A549 (cell line): ENCODE data around the gene CPNE1. TPM values are rescaled to one million over a fixed set of nuclear protein-coding genes. Genes with fewer than 3 reads are reported as not detected.

ENCODE experiments used
- BHLHE40 ChIP-seq: IDR thresholded peaks from 2 replicates; pipeline ENCODE4 v1.6.1; 2012; ENCODE audit warnings: low read depth, low read length, inconsistent platforms
- CBX2 ChIP-seq: fragments of 200-600 bp; sonication (generic); IDR thresholded peaks from 2 replicates; pipeline ENCODE4 v1.6.1; 2016; ENCODE audit warnings: low read depth, mild to moderate bottlenecking, borderline replicate concordance
- CBX8 ChIP-seq: fragments of 200-600 bp; sonication (generic); IDR thresholded peaks from 2 replicates; pipeline ENCODE4 v1.6.1; 2016
- CHD2 ChIP-seq: fragments of 150-350 bp; IDR thresholded peaks from 2 replicates; pipeline ENCODE4 v1.6.1; 2014; ENCODE audit warnings: low read length; ENCODE audit not compliant: partially characterized antibody
- EHMT2 ChIP-seq: fragments of 200-600 bp; sonication (generic); IDR thresholded peaks from 2 replicates; pipeline ENCODE4 v1.6.1; 2016; ENCODE audit warnings: antibody characterized with exemption, low read depth, mild to moderate bottlenecking, moderate library complexity
- EP300 ChIP-seq, 2 experiments: fragments of >200 bp; sonication (Bioruptor Twin); formaldehyde crosslinking; IDR thresholded peaks; 2 replicates in 1 of 2; 3 replicates in 1 of 2; pipeline ENCODE4 v1.6.1; 2016 to 2017
- ESRRA ChIP-seq: fragments of 150-350 bp; IDR thresholded peaks from 2 replicates; pipeline ENCODE4 v1.6.1; 2014; ENCODE audit warnings: mild to moderate bottlenecking, low read length, borderline replicate concordance
- FOSL2 ChIP-seq, 2 experiments: fragments of 450-650 bp in 1 of 2; fragments of >200 bp in 1 of 2; sonication (Bioruptor Twin) in 1 of 2; formaldehyde crosslinking; IDR thresholded peaks; 2 replicates each; pipeline versions ENCODE4 v1.5.0 to v1.6.1; 2016 to 2020; ENCODE audit warnings: mild to moderate bottlenecking in 1 of 2, moderate library complexity in 1 of 2
- FOXS1 ChIP-seq: fragments of 250-450 bp; sonication (Bioruptor Pico); IDR thresholded peaks from 2 replicates; pipeline ENCODE4 v1.5.0; 2020; ENCODE audit warnings: mild to moderate bottlenecking, moderate library complexity
- HDAC2 ChIP-seq: fragments of 200-600 bp; sonication (generic); IDR thresholded peaks from 2 replicates; pipeline ENCODE4 v1.6.1; 2016
- HEYL ChIP-seq: fragments of 250-450 bp; sonication (Bioruptor Pico); IDR thresholded peaks from 2 replicates; pipeline ENCODE4 v1.8.0; 2021; ENCODE audit warnings: mild to moderate bottlenecking, moderate library complexity
- HOXA7 ChIP-seq: fragments of 250-450 bp; sonication (Bioruptor Pico); IDR thresholded peaks from 2 replicates; pipeline ENCODE4 v1.5.0; 2020; ENCODE audit warnings: mild to moderate bottlenecking, moderate library complexity
- HOXB13 ChIP-seq: fragments of 250-450 bp; sonication (Bioruptor Pico); IDR thresholded peaks from 2 replicates; pipeline ENCODE4 v1.5.0; 2020; ENCODE audit warnings: low read depth, mild to moderate bottlenecking, moderate library complexity
- HOXB5 ChIP-seq: fragments of 250-450 bp; sonication (Bioruptor Pico); IDR thresholded peaks from 2 replicates; pipeline ENCODE4 v1.5.0; 2020; ENCODE audit warnings: mild to moderate bottlenecking, moderate library complexity
- JUN ChIP-seq, 2 experiments: fragments of >200 bp; sonication (Bioruptor Twin); formaldehyde crosslinking; IDR thresholded peaks; 2 replicates in 1 of 2; 3 replicates in 1 of 2; pipeline ENCODE4 v1.6.1; 2016 to 2017
- MAFK ChIP-seq: fragments of 450-650 bp; IDR thresholded peaks from 2 replicates; pipeline ENCODE4 v1.6.1; 2014; ENCODE audit not compliant: partially characterized antibody
- MAZ ChIP-seq: fragments of 150-350 bp; IDR thresholded peaks from 2 replicates; pipeline ENCODE4 v1.6.1; 2014; ENCODE audit warnings: antibody characterized with exemption, low read depth, low read length, borderline replicate concordance
- POLR2A ChIP-seq: IDR thresholded peaks from 2 replicates; pipeline ENCODE4 v1.6.1; 2012; ENCODE audit warnings: mild to moderate bottlenecking, low read length
- POLR2AphosphoS2 ChIP-seq: conservative IDR thresholded peaks from 2 replicates; pipeline ENCODE4 v1.6.1; 2012; ENCODE audit warnings: low read length, improper control_type of control experiment, inconsistent platforms
- RARB ChIP-seq: fragments of 250-450 bp; sonication (Bioruptor Pico); IDR thresholded peaks from 2 replicates; pipeline ENCODE4 v1.8.0; 2021; ENCODE audit warnings: mild to moderate bottlenecking, moderate library complexity
- RFX5 ChIP-seq: fragments of 450-650 bp; IDR thresholded peaks from 2 replicates; pipeline ENCODE4 v1.7.1; 2014; ENCODE audit warnings: antibody characterized with exemption, mild to moderate bottlenecking, moderate library complexity
- RNF2 ChIP-seq: fragments of 200-600 bp; sonication (generic); IDR thresholded peaks from 2 replicates; pipeline ENCODE4 v1.6.1; 2016; ENCODE audit warnings: low read depth, mild to moderate bottlenecking, antibody characterized with exemption, moderate library complexity, borderline replicate concordance
- SREBF2 ChIP-seq: fragments of 450-650 bp; IDR thresholded peaks from 2 replicates; pipeline ENCODE4 v1.6.1; 2014; ENCODE audit warnings: mild to moderate bottlenecking, moderate library complexity
- ZFP36 ChIP-seq: fragments of 450-650 bp; IDR thresholded peaks from 2 replicates; pipeline ENCODE4 v1.6.1; 2014; ENCODE audit warnings: borderline replicate concordance; ENCODE audit not compliant: partially characterized antibody
- polyA plus RNA-seq, 4 experiments: library from polyadenylated mRNA; depleted of rRNA in 3 of 4; stranded (reverse); fragments of >200 nt; fragmentation: RNase III in 1 of 4; extraction: RNeasy Plus Mini Kit Qiagen cat#74134 plus additional on column Dnase treatment in 1 of 4; gene quantifications; 2 replicates in 3 of 4; 3 replicates in 1 of 4; pipeline ENCODE4 v1.2.3, GENCODE V29; 2011 to 2017
- TF ChIP-seq, protein P1 (sequence below): fragments of 250-450 bp; sonication (Bioruptor Pico); IDR thresholded peaks from 2 replicates; pipeline ENCODE4 v1.5.0; 2020; ENCODE audit warnings: low read depth, mild to moderate bottlenecking, moderate library complexity
- TF ChIP-seq, protein P2 (sequence below): fragments of >200 bp; sonication (Bioruptor Twin); formaldehyde crosslinking; IDR thresholded peaks from 3 replicates; pipeline ENCODE4 v1.5.1; 2016
- TF ChIP-seq, protein P3 (sequence below): fragments of 250-450 bp; sonication (Bioruptor Pico); IDR thresholded peaks from 2 replicates; pipeline ENCODE4 v1.5.0; 2021; ENCODE audit warnings: mild to moderate bottlenecking, moderate library complexity, borderline replicate concordance

Gene CPNE1
- polyA plus RNA-seq, 2 of the 4 experiments (the other 2 are of a cell fraction): 199 to 244 TPM

DNA sequence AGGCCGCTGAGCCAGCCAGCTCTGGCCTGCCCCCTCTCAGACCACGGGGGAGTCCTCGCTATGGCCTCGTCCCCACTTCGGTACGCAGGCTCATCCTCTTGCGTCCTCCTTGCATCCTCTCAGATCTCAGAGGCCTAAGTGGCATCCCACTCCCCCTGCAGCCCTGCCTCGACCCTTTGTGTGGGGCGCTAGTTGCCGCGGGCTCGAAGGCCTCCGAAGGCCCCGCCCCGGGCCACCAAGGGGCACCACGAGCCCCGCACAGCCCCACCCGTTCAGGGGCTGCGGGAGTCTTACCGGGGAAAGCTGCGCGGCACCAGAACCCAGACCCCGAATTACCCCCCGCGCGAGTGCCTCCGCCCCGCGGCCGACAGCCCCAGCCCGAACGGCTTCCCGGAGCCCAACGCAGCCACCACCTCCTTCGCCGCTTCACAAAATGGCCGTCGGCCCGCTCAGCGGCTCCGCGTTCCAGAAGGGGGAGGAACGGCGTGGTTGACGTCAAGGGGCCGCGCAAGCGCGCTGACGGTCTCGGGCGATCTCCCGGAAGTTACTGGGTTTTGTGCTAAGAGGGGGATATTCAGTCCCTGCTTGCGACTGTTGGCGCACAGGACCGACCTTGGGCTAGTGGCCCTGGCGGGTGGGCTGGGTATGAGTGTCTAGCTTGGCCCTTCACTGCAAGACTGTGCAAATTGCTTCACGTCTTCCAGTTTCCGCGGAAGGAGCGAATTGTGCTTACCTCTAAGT, at the start of gene CPNE1, which contains the start of gene RBM12 (continued):
- TF ChIP-seq, protein P1, sequence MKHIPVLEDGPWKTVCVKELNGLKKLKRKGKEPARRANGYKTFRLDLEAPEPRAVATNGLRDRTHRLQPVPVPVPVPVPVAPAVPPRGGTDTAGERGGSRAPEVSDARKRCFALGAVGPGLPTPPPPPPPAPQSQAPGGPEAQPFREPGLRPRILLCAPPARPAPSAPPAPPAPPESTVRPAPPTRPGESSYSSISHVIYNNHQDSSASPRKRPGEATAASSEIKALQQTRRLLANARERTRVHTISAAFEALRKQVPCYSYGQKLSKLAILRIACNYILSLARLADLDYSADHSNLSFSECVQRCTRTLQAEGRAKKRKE (CRISPR knock-in tag): no peak
- TF ChIP-seq, protein P2, sequence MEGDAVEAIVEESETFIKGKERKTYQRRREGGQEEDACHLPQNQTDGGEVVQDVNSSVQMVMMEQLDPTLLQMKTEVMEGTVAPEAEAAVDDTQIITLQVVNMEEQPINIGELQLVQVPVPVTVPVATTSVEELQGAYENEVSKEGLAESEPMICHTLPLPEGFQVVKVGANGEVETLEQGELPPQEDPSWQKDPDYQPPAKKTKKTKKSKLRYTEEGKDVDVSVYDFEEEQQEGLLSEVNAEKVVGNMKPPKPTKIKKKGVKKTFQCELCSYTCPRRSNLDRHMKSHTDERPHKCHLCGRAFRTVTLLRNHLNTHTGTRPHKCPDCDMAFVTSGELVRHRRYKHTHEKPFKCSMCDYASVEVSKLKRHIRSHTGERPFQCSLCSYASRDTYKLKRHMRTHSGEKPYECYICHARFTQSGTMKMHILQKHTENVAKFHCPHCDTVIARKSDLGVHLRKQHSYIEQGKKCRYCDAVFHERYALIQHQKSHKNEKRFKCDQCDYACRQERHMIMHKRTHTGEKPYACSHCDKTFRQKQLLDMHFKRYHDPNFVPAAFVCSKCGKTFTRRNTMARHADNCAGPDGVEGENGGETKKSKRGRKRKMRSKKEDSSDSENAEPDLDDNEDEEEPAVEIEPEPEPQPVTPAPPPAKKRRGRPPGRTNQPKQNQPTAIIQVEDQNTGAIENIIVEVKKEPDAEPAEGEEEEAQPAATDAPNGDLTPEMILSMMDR: no peak
- TF ChIP-seq MAZ: no peak
- TF ChIP-seq, protein P3, sequence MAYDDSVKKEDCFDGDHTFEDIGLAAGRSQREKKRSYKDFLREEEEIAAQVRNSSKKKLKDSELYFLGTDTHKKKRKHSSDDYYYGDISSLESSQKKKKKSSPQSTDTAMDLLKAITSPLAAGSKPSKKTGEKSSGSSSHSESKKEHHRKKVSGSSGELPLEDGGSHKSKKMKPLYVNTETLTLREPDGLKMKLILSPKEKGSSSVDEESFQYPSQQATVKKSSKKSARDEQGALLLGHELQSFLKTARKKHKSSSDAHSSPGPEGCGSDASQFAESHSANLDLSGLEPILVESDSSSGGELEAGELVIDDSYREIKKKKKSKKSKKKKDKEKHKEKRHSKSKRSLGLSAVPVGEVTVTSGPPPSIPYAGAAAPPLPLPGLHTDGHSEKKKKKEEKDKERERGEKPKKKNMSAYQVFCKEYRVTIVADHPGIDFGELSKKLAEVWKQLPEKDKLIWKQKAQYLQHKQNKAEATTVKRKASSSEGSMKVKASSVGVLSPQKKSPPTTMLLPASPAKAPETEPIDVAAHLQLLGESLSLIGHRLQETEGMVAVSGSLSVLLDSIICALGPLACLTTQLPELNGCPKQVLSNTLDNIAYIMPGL (CRISPR knock-in tag): peak; percentile 78; the same call in 1 of the 2 replicates
- TF ChIP-seq RARB (CRISPR knock-in tag): peak; percentile 3; the same call in 1 of the 2 replicates
- no peak for TF ChIP-seq BHLHE40
- no peak for TF ChIP-seq EP300 (IDR thresholded peaks at IDR 0.05)
- no peak for TF ChIP-seq CHD2
- TF ChIP-seq FOXS1 (CRISPR knock-in tag): no peak
- TF ChIP-seq HEYL (CRISPR knock-in tag): no peak
- no peak for TF ChIP-seq CBX8
- TF ChIP-seq FOSL2 (IDR thresholded peaks at IDR 0.05): no peak
- 0 out of 2 replicates have a peak, but pooled peaks have one; percentile 2 for TF ChIP-seq FOSL2 (CRISPR knock-in tag; IDR thresholded peaks at IDR 0.05)
- no peak for TF ChIP-seq CBX2
- TF ChIP-seq RFX5: no peak
- TF ChIP-seq POLR2A: peak; percentile 92
- no peak for TF ChIP-seq RNF2
- no peak for TF ChIP-seq ESRRA
- TF ChIP-seq JUN (IDR thresholded peaks at IDR 0.05): peak; percentile 89 to 98
- TF ChIP-seq ZFP36: no peak
- TF ChIP-seq MAFK: peak; percentile 51
- no peak for TF ChIP-seq HOXB5
- no peak; the same call in 1 of the 2 replicates for TF ChIP-seq HOXA7
- no peak for TF ChIP-seq EHMT2
- no peak for TF ChIP-seq HDAC2
- TF ChIP-seq POLR2AphosphoS2: no peak
- 0 out of 2 replicates have a peak, but pooled peaks have one; percentile 48 for TF ChIP-seq HOXB13 (CRISPR knock-in tag)
- no peak for TF ChIP-seq SREBF2
